NCI-H2227 (cell line): ENCODE data around the gene BRD3OS.

ENCODE experiments used
- DNase-seq: peaks from one replicate; lab custom pipeline; 2025; ENCODE audit not compliant: unreplicated experiment; lab: John Stamatoyannopoulos, UW

Gene BRD3OS

GRCh38 chr9:134004131-134004873 lies 21.0 kb upstream of the BRD3OS start:
- DNase-seq, result no peak

GRCh38 chr9:134004881-134005280 lies 20.4 kb upstream of the BRD3OS start:
- DNase-seq, result no peak

DNA sequence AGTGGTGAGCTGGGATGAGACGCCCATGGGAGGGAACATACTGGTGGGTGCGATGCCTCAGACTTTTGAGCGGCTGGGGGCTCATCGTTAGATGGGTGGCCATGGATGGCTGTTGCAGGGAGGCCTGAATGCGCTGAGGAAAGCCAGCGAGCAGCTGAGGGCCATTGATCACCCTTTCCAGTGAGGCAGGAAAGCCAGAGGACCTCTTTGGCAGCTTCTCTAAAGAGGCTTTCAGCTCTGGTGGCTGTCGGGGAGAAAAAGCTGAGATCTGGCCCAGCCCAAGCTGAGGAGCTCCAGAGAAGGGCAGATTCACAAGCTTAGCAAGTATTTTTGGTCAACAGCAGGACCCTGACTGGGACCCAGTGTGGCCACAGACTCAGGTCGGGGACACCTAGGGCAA lies 19.9 kb upstream of the BRD3OS start:
- no peak for DNase-seq

- no peak for DNase-seq
These were observed 18.1 kb upstream of the BRD3OS start for GRCh38 chr9:134007150-134007549.

DNA sequence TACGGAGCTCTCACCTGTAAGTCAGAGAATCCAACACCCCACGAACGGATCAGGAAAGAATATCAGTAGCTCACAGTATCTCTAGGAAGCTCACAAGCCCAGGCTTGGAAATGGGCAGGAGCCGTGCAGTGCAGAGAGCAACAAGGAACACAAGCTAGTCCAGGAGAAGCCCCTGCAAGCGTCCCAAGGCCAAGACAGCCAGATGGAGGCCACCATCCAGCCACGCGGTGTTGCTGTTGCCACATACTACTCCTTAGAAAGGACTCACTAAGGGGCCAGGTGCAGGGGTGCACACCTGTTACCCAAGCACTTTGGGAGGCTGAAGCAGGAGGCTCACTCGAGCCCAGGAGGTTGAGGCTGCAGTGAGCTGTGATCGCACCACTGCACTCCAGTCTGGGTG lies 17.7 kb upstream of the BRD3OS start:
- no peak for DNase-seq

DNA sequence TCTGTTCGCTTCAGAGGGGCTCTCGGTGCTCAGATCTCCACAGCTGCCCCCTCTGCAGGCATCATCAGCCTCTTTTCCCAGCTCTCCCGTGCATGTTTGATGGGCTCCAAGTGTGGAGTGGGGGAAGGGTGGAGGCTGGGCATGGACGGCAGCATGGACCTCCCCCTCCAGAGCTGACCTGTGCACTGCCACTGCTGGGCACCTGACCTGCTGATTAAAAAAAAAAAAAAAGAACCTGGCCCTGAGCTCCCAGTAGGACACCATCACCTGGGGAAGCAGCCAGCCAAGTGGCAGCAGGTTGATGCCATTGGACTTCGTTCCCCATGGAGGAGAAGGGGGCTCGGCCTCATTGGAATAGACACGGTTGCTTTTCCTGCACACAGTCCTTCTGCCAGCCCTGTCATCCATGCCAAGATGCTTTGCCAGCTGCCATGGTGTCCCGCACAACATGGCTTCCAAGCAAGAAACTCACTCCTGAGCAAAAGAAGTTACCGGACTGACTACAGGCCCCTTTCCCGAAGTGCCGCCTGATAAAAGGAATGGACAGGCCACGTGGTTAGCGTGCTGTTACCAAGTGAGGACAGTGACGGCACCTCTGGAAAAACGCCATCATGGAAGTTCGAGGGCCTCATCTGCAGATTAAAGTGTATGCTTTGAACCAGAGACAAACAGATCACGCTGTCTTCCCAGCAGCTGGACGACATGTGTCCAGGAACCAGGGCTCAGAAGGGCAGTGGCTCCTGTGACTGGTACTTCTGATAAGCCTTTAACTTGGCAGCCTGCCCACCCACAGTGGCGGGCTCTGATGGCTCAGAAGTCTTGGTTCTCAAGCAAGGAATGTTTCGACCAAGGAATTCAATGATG lies 14.7 kb upstream of the BRD3OS start:
- no peak for DNase-seq

DNA sequence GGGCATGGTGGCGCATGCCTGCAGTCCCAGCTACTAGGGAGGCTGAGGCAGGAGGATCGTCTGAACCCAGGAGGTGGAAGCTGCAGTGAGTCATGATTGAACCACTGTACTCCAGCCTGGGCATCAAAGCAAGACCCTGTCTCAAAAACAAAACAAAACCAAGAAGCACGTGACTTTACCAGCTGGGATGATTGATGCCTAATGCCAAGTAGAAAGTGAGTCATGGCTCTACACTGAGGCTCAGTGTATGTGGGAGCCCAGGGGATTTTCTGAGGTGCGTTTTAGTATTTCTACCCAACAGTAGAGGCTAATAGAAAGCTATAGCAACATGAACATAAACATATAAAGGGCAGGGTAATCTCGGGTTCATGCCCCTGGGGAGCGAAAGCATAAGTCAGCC lies 13.9 kb upstream of the BRD3OS start:
- DNase-seq, result no peak

- no peak for DNase-seq
These were observed 10.3 kb upstream of the BRD3OS start for GRCh38 chr9:134014946-134015345.

- DNase-seq, result no peak
These were observed 978 bp upstream of the BRD3OS start for GRCh38 chr9:134024214-134024792.

DNA sequence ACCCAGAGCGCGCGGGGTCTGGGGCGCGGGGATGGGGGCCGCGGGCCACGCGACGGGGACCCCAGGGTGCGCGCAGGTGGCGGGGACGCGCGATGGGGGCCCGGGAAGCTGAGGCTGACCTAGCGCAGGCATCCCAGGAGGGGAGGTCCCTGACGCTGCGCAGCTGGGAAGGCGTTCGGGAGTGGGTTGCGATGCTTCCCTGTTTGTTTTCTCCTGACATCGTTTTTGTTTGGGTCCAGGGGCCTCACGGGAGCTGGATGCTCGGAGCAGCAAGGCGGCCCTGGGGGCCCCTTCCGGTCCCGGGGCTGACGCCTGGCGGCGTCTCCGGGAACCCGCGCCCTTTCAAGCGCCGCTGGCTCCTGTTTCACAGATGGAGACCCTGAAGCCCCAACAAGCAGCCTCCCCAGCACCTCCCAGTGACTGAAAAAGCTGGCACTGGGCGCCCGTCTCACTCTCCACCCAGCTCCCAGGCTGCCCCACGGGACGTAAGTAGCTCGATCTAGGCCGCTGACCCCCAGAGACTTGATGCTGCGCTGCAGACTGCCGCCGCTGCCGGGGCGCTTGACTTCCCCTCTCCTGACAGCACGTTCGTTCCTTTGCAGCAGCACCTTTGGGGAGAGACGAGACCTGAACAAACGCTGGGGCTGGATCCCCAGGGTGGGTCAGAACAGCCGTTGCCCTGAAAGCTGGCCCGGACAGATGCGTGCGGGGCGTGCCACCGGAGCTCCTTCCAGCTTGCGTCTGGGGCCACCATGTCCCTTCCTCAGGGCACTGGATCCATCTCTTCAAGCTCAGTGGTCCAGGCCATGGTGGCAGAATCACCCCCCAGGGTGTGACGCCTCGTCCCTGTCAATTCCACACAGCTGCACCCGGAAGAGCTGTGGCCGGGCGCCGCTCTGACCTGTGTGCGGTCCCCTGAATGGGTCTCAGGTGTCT lies 593 bp downstream of the BRD3OS start:
- DNase-seq, result peak; percentile 65

- DNase-seq, result no peak
These were observed 1.3 kb downstream of the BRD3OS start for GRCh38 chr9:134026581-134026980.

- DNase-seq, result no peak
These were observed 1.7 kb downstream of the BRD3OS start for GRCh38 chr9:134026981-134027380.

DNA sequence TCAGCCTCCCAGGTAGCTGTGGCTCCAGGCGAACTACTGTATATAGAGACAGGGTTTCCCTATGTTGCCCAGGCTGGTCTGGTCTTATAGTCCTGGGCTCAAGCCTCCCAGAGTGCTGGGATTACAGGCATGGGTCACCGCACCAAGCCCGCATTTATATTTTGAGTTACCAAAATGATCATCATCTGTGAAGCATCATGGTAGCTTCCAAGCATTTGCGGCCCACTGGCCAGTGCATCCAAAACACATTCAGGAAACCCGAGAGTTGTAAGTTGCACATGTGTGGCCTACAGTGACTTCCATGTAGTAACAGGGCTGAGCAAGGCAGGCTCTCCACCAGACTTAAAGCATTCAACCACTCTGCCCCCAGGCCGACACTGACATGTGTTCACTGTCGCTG lies 2.3 kb downstream of the BRD3OS start:
- DNase-seq, result no peak

DNA sequence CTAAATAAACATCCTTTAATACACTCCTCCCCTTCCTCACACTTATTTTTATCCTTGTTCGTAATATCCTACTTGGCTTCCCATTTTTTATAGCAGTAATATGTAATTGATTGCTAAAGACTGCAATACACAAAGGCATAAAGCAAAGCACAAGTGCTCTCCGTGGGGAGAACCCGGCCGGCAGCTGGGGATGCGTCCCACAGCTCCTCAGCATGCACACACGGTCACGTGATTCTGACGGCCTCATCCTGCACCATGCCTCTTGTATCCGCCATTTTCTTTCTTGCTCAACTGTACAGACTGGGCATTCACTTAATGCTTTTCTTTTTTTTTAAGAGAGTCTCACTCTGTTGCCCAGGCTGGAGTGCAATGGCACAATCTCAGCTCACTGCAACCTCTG lies 2.8 kb downstream of the BRD3OS start:
- no peak for DNase-seq

- no peak for DNase-seq
These were observed 3.4 kb downstream of the BRD3OS start for GRCh38 chr9:134028575-134029247.

DNA sequence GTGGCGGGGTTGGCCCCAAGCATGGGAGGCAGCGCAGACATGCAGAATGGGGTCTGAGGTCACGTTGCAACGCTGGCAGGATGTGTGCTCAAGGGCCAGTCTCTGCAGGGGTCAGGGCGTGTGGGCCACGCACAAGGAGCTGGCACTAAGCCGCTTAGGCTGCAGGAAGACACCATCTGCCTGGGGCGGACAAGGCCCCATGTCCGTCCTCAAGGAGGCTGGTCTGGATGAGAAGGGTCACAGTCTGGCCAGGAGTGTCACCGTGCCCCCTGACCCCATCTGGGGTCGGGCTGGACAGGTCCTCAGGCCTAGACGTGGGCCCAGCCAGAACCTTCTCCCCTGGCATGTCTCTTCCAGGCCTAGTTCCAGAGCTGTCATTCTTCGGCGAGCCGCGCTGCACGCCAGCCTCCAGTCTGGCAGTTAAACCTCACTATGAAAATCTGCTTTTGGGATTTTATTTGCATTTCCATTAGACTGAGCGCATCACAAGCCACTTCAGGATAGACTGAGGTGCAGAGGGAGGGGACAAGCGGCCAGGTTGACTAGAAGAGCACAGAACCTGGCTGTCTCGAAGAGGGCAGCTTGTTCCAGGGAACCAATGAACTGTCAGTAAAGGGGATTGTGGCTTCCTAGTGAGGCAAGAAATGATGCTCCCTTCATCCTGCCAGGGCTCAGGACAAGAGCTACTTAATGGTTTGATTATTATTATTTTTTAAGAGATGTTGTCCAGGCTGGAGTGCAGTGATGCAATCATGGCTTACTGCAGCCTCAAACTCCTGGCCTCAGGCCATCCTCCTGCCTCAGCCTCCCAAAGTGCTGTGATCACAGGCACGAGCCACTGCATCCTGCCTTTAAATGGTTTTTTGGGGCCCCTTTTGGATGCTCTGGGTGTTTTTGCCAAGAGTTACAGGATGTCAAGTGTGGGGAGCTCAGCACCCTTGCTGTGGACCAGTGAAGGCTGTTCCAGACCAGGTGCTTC lies 4.3 kb downstream of the BRD3OS start:
- DNase-seq, result no peak

GRCh38 chr9:134030821-134031470 lies 5.7 kb downstream of the BRD3OS start:
- no peak for DNase-seq

DNA sequence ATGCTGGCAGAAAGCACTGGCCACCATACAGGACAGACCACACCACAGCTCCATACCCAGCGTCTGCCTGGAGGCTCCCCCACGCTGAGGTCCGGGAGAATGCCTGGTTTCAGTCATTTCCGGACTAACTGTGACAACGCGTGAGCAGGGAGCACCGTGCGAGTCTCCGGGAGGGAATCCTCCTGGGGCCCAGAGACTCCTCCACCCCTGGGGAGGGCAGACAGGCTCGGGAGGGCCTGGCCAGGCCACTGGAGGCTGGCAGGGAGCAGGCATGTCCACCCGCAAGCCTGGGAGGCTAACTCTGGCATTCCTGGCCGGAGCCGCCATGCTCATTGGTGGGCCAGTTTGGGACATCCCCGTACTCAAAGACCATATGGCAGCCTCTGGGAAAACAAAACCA lies 6.5 kb downstream of the BRD3OS start:
- DNase-seq, result no peak
